HepG2 (cell line): ENCODE results near the gene AEBP1. TPM values are rescaled to one million over a fixed set of nuclear protein-coding genes. Genes with fewer than 3 reads are reported as not detected.

ENCODE experiments used
- ATAC-seq: fragments of 200-7000 bp; cut with Tn5 transposase; 3 replicates; pipeline ENCODE4 v1.9.1; 2020; ENCODE audit warnings: mild to moderate bottlenecking, moderate library complexity
- BruUV-seq: library from RNA; stranded (reverse); fragments of 400-500 nt; replicated peaks from 2 replicates; lab custom pipeline; 2021; lab: Mats Ljungman, UMichigan
- CTCF ChIA-PET: fragments of 300-600 bp; formaldehyde crosslinking; extraction: SDS; loops from one replicate; lab custom pipeline; 2021; ENCODE audit warnings: low total read pairs, inconsistent platforms, low intra/inter-chr PET ratio; lab: Yijun Ruan, JAX
- POLR2A ChIA-PET: fragments of 350-600 bp; sonication (Branson Sonifier 250); formaldehyde crosslinking; loops from one replicate; lab custom pipeline; 2020; ENCODE audit warnings: antibody characterized with exemption, inconsistent platforms; lab: Yijun Ruan, JAX
- DNase-seq: peaks from one replicate; pipeline ENCODE4 v3.0.0-alpha.2; 2015; ENCODE audit warnings: low spot score
- FAIRE-seq: peaks from 3 replicates; lab custom pipeline; 2011; peaks lifted over from hg19 to GRCh38; lab: Jason Lieb, UNC
- H2AFZ ChIP-seq: one replicate; pipeline ENCODE4 v1.6.1; 2011; ENCODE audit warnings: low read length, inconsistent platforms
- H3K27ac ChIP-seq: fragments of 300-600 bp; 3 replicates; pipeline ENCODE4 v1.8.0; 2011; ENCODE audit warnings: mixed run types, mild to moderate bottlenecking, mixed read lengths, low read length, inconsistent platforms; ENCODE audit not compliant: insufficient read depth; ENCODE audit errors: extremely low read length
- H3K27me3 ChIP-seq, 2 experiments: fragments of 200-600 bp in 1 of 2; 2 replicates in 1 of 2; 3 replicates in 1 of 2; pipeline versions ENCODE4 v1.6.0 to v1.8.0; 2011; ENCODE audit warnings: low read length in 2 of 2, mild to moderate bottlenecking in 2 of 2, moderate library complexity in 2 of 2, inconsistent platforms in 1 of 2; ENCODE audit not compliant: insufficient read depth in 2 of 2, control insufficient read depth in 1 of 2
- H3K36me3 ChIP-seq, 2 experiments: fragments of 200-600 bp in 1 of 2; replicated peaks in 1 of 2; 2 replicates in 1 of 2; 3 replicates in 1 of 2; pipeline versions ENCODE4 v1.5.1 to v1.8.0; 2011; ENCODE audit warnings: low read length in 2 of 2, inconsistent platforms in 1 of 2; ENCODE audit not compliant: insufficient read depth in 2 of 2, control insufficient read depth in 1 of 2
- H3K4me1 ChIP-seq: 2 replicates; pipeline ENCODE4 v1.5.1; 2012; ENCODE audit warnings: low read length, inconsistent platforms; ENCODE audit not compliant: insufficient read depth
- H3K4me2 ChIP-seq: 2 replicates; pipeline ENCODE4 v1.6.0; 2011; ENCODE audit warnings: low read depth, low read length, inconsistent platforms
- H3K4me3 ChIP-seq, 3 experiments: fragments of 200-600 bp in 1 of 3; sonication (generic), shearing (Covaris generic) in 1 of 3; replicated peaks in 1 of 3; 2 replicates each; pipeline ENCODE4 v1.5.1; 2011 to 2016; ENCODE audit warnings: low read length in 3 of 3, inconsistent platforms in 2 of 3, low read depth in 2 of 3, mild to moderate bottlenecking in 2 of 3, control low read depth in 1 of 3, mixed read lengths in 1 of 3; ENCODE audit not compliant: insufficient read depth in 1 of 3
- H3K79me2 ChIP-seq: one replicate; pipeline ENCODE4 v1.6.1; 2011; ENCODE audit warnings: low read length, inconsistent platforms; ENCODE audit not compliant: insufficient read depth
- H3K9ac ChIP-seq: 2 replicates; pipeline ENCODE4 v1.6.0; 2011; ENCODE audit warnings: mild to moderate bottlenecking, low read depth, low read length, inconsistent platforms; ENCODE audit not compliant: insufficient read depth
- H3K9me3 ChIP-seq: 2 replicates; pipeline ENCODE4 v1.5.1; 2012; ENCODE audit warnings: mild to moderate bottlenecking, low read length
- H4K20me1 ChIP-seq: 2 replicates; pipeline ENCODE4 v1.6.0; 2011; ENCODE audit warnings: inconsistent platforms, mild to moderate bottlenecking, low read length, moderate library complexity; ENCODE audit not compliant: insufficient read depth
- AGO1 ChIP-seq: fragments of 200-400 bp; formaldehyde crosslinking; IDR thresholded peaks from 2 replicates; pipeline ENCODE4 v1.6.1; 2017; ENCODE audit warnings: mild to moderate bottlenecking, low read depth, low read length, moderate library complexity; ENCODE audit not compliant: poor library complexity, severe bottlenecking
- E2F1 ChIP-seq: sonication (generic); formaldehyde crosslinking; IDR thresholded peaks from 2 replicates; pipeline ENCODE4 v1.5.0; 2020; ENCODE audit warnings: missing genetic modification reagents
- GATA4 ChIP-seq: sonication (generic); IDR thresholded peaks from 2 replicates; pipeline ENCODE4 v1.6.1; 2016; ENCODE audit warnings: antibody characterized with exemption, low read depth, borderline replicate concordance
- HINFP ChIP-seq: sonication (generic); formaldehyde crosslinking; IDR thresholded peaks from 2 replicates; pipeline ENCODE4 v1.4.0; 2020; ENCODE audit warnings: low read depth, mild to moderate bottlenecking, missing genetic modification reagents
- HMG20A ChIP-seq: IDR thresholded peaks from 2 replicates; pipeline ENCODE4 v1.6.1; 2016; ENCODE audit warnings: borderline replicate concordance
- HOXA5 ChIP-seq: sonication (generic); formaldehyde crosslinking; IDR thresholded peaks from 2 replicates; pipeline ENCODE4 v1.4.0; 2020; ENCODE audit warnings: missing genetic modification reagents
- IRF9 ChIP-seq: sonication (generic); formaldehyde crosslinking; IDR thresholded peaks from 2 replicates; pipeline ENCODE4 v1.8.0; 2022; ENCODE audit warnings: missing genetic modification reagents, mild to moderate bottlenecking, borderline replicate concordance
- NFAT5 ChIP-seq: sonication (generic); formaldehyde crosslinking; IDR thresholded peaks from 2 replicates; pipeline ENCODE4 v1.4.0; 2020; ENCODE audit warnings: missing genetic modification reagents
- SYNCRIP ChIP-seq: fragments of 200-400 bp; formaldehyde crosslinking; IDR thresholded peaks from 2 replicates; pipeline ENCODE4 v1.6.1; 2018; ENCODE audit warnings: mild to moderate bottlenecking, low read depth, low read length; ENCODE audit not compliant: insufficient read depth
- ZBTB1 ChIP-seq: sonication (generic); formaldehyde crosslinking; IDR thresholded peaks from 2 replicates; pipeline ENCODE4 v1.4.0; 2020; ENCODE audit warnings: missing genetic modification reagents, borderline replicate concordance
- ZIK1 ChIP-seq: sonication (generic); formaldehyde crosslinking; IDR thresholded peaks from 2 replicates; pipeline ENCODE4 v1.5.0; 2020; ENCODE audit warnings: mild to moderate bottlenecking, low read depth, missing genetic modification reagents, borderline replicate concordance
- ZNF317 ChIP-seq: sonication (generic); formaldehyde crosslinking; IDR thresholded peaks from 2 replicates; pipeline ENCODE4 v1.5.0; 2020; ENCODE audit warnings: mild to moderate bottlenecking, missing genetic modification reagents
- ZNF766 ChIP-seq: sonication (generic); formaldehyde crosslinking; IDR thresholded peaks from 2 replicates; pipeline ENCODE4 v1.5.0; 2020; ENCODE audit warnings: missing genetic modification reagents, borderline replicate concordance
- ZNF768 ChIP-seq: sonication (generic); formaldehyde crosslinking; IDR thresholded peaks from 2 replicates; pipeline ENCODE4 v1.4.0; 2020; ENCODE audit warnings: missing genetic modification reagents
- ZNF782 ChIP-seq: sonication (generic); formaldehyde crosslinking; IDR thresholded peaks from 2 replicates; pipeline ENCODE4 v1.4.0; 2020; ENCODE audit warnings: missing genetic modification reagents, mild to moderate bottlenecking, borderline replicate concordance
- WGBS: methylation state at CpG from one replicate; pipeline ENCODE4 v1.1.6; 2017; ENCODE audit warnings: low lambda C conversion rate; 5-methylcytosine and 5-hydroxymethylcytosine counted together
- in situ Hi-C: cut with HindIII; loops from 2 replicates; pipeline ENCODE4 v1.10.0; 2017; ENCODE audit warnings: low pct_unique_long_range_greater_than_20kb; ENCODE audit not compliant: extremely low pct_ligation_motif_present
- intact Hi-C: fragments of 100-400 bp; cut with micrococcal nuclease; formaldehyde crosslinking; loops from one replicate; pipeline ENCODE4 v1.10.0; 2022; ENCODE audit not compliant: unreplicated experiment
- polyA plus RNA-seq, 8 experiments: library from polyadenylated mRNA; depleted of rRNA in 3 of 8; stranded (reverse) in 7 of 8; unstranded in 1 of 8; fragments of >200 nt; fragmentation: Illumina TruSeq in 4 of 8; extraction: Trizol in 4 of 8; gene quantifications; 2 replicates each; pipeline versions ENCODE4 v1.2.1 to v1.2.3, GENCODE V29; 2011 to 2016; ENCODE audit warnings: low read depth in 4 of 8, missing spikeins in 1 of 8, mixed read lengths in 1 of 8; ENCODE audit not compliant: insufficient read depth in 1 of 8
- total RNA-seq, 5 experiments: library from RNA; depleted of rRNA; stranded (reverse); fragments of >200 nt; fragmentation: Illumina TruSeq; extraction: Trizol; gene quantifications; 2 replicates each; pipeline ENCODE4 v1.2.3, GENCODE V29; 2016; ENCODE audit warnings: low read depth in 1 of 5

Gene AEBP1
- total and polyA plus RNA-seq, 2 of the 13 experiments (the other 11 are each of a cell fraction or from before 2014, with no cell fraction given) = 0.22 to 0.55 TPM

- FAIRE-seq (no peak), ATAC-seq (no peak), DNase-seq (no peak)
- Histone ChIP-seq H3K4me1 (no peaks in the 10 kb centered on the region), H3K36me3 (peaks cover 10 to 19% of the 10 kb centered on the region in 2 experiments; a peak in 4 of 5 replicates), H3K4me3 (no peak overlapping the region), H3K9ac (no peak overlapping the region), H2AFZ (no peak overlapping the region), H4K20me1 (no peaks in the 10 kb centered on the region), H3K4me2 (no peak overlapping the region), H3K9me3 (no peaks in the 10 kb centered on the region), H3K27me3 (peaks cover 3 to 15% of the 10 kb centered on the region in 2 experiments; a peak in 3 of 5 replicates), H3K79me2 (no peaks in the 10 kb centered on the region), H3K27ac (no peak overlapping the region)
- 64% methylated on average over 20 of the region's 41 CpGs for WGBS
- in situ Hi-C loops (no loop called here), intact Hi-C loops (no loop called here)
- no TSS peak for BruUV-seq
- POLR2A ChIA-PET = no interaction called here
- CTCF ChIA-PET = no interaction called here
- TF ChIP-seq ZNF766 (CRISPR knock-in tag) (no peak), IRF9 (CRISPR knock-in tag) (no peak), ZNF768 (CRISPR knock-in tag) (no peak), E2F1 (CRISPR knock-in tag) (no peak), ZNF317 (CRISPR knock-in tag) (no peak), ZIK1 (no peak), AGO1 (peak; percentile 70), ZNF782 (no peak), HINFP (CRISPR knock-in tag) (no peak), HMG20A (CRISPR knock-in tag) (no peak), HOXA5 (CRISPR knock-in tag) (no peak), SYNCRIP (no peak), NFAT5 (CRISPR knock-in tag) (no peak), GATA4 (no peak), ZBTB1 (CRISPR knock-in tag) (no peak)
Measured at GRCh38 chr7:44112231-44112996, 8.3 kb downstream of the AEBP1 start.
